GM12873 (cell line): ENCODE results near the gene SCGB1D2.

Source experiments
- TF ChIP-seq, protein P1 (sequence below): IDR thresholded peaks from 2 replicates; pipeline ENCODE4 v1.5.1; 2012; ENCODE audit warnings: low read depth, mild to moderate bottlenecking, moderate library complexity, low read length, control low read depth; ENCODE audit not compliant: insufficient read depth; ENCODE audit errors: missing control alignments

Gene SCGB1D2, protein sequence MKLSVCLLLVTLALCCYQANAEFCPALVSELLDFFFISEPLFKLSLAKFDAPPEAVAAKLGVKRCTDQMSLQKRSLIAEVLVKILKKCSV

DNA sequence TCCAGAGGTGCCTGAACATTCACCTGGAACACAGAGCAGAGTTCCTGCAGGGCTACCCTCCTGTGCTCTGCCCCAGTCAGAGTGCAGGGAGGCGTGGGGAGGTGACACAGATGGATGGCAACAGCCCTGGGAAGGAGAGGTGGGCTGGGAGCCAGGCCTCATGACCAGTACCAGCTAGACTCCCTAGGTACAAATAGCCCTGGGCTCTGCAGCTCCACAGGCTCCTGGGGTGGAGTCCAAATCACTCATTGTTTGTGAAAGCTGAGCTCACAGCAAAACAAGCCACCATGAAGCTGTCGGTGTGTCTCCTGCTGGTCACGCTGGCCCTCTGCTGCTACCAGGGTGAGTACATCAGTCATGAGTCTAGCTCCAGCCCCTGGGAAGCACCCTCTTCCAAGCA is at the start of gene SCGB1D2:
Gene SCGB1D2, plus strand, starts transcription at position 219 of the 400 bp plus-strand sequence. Its CDS starts 69 bp downstream, at position 288.
- TF ChIP-seq, protein P1, sequence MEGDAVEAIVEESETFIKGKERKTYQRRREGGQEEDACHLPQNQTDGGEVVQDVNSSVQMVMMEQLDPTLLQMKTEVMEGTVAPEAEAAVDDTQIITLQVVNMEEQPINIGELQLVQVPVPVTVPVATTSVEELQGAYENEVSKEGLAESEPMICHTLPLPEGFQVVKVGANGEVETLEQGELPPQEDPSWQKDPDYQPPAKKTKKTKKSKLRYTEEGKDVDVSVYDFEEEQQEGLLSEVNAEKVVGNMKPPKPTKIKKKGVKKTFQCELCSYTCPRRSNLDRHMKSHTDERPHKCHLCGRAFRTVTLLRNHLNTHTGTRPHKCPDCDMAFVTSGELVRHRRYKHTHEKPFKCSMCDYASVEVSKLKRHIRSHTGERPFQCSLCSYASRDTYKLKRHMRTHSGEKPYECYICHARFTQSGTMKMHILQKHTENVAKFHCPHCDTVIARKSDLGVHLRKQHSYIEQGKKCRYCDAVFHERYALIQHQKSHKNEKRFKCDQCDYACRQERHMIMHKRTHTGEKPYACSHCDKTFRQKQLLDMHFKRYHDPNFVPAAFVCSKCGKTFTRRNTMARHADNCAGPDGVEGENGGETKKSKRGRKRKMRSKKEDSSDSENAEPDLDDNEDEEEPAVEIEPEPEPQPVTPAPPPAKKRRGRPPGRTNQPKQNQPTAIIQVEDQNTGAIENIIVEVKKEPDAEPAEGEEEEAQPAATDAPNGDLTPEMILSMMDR: no peak

DNA sequence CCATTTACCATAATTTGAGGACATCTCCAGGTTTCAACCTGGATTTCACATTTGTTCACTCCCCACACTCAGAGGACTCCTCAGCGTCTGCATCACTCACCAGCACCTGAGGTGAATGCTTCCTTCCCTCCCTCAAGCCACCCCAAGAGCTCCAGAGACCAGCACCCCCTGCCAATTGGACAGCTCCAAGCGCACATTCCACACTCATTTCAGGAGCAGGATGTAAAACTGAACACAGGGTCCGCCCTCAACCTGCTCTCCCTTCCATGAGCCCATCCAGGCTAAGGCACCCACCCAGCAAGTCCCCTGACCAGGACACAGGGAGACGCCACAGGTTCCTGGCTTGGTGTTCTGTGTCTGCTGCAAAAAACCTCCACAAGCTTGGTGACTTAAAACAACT is 48.1 kb upstream of the SCGB1D2 start:
- TF ChIP-seq, protein P1: no peak

DNA sequence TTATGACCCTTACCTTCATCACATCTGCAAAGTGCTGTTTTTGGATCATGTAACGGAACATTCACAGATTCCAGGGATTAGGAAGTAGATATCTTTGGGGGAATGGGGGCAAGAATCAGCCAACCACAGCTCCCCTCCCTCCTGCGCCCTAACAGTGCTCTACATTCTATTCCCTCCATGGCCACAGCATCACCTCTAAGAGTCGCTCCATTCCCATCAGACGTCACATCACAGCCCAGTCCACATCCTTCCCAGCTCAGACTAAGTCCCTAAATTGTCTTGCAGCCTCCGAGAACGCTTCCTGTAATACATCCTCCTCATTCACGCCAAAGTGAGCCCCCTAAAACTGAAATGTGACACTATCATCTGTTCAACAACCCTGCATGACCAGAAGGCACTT is 46.1 kb upstream of the SCGB1D2 start:
- TF ChIP-seq, protein P1: peak; percentile 23

DNA sequence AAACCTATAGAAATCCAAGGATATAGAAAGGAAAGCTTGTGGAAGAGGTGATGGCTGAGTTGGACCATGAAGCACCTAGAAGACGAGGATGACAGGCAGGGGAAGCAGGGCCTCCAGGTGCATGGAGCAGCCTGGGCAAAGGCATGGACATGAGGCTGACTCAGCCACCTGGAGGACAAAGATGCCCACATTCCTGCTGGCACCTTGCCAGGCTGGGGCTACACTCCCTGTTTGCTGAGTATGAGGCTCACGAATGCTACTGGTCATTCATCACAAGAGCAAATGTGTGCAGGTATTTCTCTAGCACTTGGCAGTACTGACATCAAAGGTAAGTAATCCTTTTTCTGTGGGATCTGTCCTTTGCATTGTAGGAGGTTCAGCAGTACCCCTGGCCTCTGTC is 40.7 kb upstream of the SCGB1D2 start:
- TF ChIP-seq, protein P1: no peak

DNA sequence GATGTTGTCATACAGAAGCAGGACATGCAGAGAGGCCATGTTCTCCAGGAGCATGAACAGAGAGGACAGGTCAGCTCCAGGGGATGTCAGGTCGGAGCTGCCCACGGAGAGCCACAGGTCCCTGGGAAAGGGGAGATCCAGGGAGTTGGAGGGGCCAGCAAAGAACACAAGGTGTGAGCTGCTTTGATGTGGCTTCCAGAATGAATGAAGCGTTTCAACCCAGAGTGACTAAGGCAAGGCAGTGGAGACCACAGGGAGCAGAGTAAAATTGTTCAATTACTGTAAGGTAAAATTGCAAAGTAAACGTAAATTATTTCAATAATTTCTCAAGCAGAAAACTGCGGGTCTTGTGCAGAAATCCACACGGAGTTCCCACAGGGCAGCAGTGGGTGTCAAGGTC is 39.1 kb upstream of the SCGB1D2 start:
- TF ChIP-seq, protein P1: no peak

DNA sequence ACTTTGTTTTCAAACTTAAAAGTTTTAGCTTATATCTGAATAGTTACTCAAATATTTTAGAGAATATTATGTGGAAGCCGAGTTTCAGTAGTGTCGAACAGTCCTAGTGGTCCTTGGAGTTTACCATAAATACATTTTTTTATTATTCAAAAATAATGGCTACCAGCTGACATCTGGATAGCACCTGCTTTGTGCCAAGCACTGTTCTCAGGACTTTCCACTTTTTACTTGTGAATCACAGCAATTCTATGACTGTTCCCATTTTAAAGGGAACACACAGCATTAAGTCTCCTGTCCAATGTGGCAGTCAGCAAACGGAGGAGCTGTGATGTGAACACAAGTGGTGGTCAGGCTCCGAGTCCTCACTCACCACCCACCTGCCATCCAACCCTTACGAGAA is 37.6 kb upstream of the SCGB1D2 start:
- TF ChIP-seq, protein P1: no peak

DNA sequence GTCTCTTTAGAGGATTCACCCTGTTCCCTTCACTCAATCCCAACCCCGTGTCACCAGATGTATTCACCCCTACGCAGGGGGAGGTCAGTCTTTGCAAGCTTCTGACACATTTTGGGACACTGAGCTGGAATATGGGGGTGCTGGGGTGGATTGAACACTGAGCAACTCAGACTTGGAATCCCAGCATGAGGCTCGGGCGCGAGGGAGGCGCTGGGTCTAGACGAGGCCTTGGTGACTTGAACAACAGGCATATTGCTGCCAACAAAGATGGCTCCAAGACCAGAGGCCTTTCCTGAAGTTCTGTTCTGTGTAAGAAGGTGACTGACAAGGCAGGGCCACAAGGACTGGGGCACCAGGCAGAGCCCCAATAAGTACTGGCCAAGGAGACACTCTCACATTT is 36.6 kb upstream of the SCGB1D2 start:
- TF ChIP-seq, protein P1: no peak
